H1 (cell line): Measurements from ENCODE around the gene PTGFR. TPM values are rescaled to one million over a fixed set of nuclear protein-coding genes. Genes with fewer than 3 reads are reported as not detected.

Source experiments
- CTCF ChIA-PET: fragments of 300-600 bp; sonication (Branson Sonifier 250); formaldehyde crosslinking; loops from one replicate; lab custom pipeline; 2021; ENCODE audit not compliant: partially characterized antibody; lab: Charles Lee
- POLR2A ChIA-PET: fragments of 300-600 bp; sonication (Branson Sonifier 250); formaldehyde crosslinking; loops from one replicate; lab custom pipeline; 2021; ENCODE audit warnings: inconsistent platforms; ENCODE audit not compliant: partially characterized antibody; lab: Charles Lee
- DNase-seq, 2 experiments: peaks; one replicate each; pipeline versions ENCODE4 v3.0.0 to v3.0.0-alpha.2; 2010 to 2022; ENCODE audit warnings: low spot score in 2 of 2, low read depth in 1 of 2, mixed read lengths in 1 of 2
- FAIRE-seq: peaks from 2 replicates; lab custom pipeline; 2011; peaks lifted over from hg19 to GRCh38; lab: Jason Lieb, UNC
- H2AFZ ChIP-seq: 2 replicates; pipeline ENCODE4 v1.8.1; 2012; ENCODE audit warnings: low read length, inconsistent platforms
- H2AK5ac ChIP-seq: 2 replicates; pipeline ENCODE4 v1.6.1; 2013; ENCODE audit warnings: low read depth, low read length
- H2BK120ac ChIP-seq: replicated peaks from 2 replicates; pipeline ENCODE3; 2013; ENCODE audit warnings: low read depth, low read length, inconsistent platforms
- H2BK12ac ChIP-seq: 2 replicates; pipeline ENCODE4 v1.6.1; 2013; ENCODE audit warnings: low read depth, low read length
- H2BK15ac ChIP-seq: 2 replicates; pipeline ENCODE4 v1.6.1; 2013; ENCODE audit warnings: low read length
- H2BK20ac ChIP-seq: 2 replicates; pipeline ENCODE4 v1.6.1; 2013; ENCODE audit warnings: low read length
- H2BK5ac ChIP-seq: 2 replicates; pipeline ENCODE4 v1.6.1; 2013; ENCODE audit warnings: low read depth, low read length
- H3K14ac ChIP-seq: 2 replicates; pipeline ENCODE4 v1.6.1; 2013; ENCODE audit warnings: inconsistent platforms; ENCODE audit not compliant: insufficient read length
- H3K18ac ChIP-seq: 2 replicates; pipeline ENCODE4 v1.6.1; 2013; ENCODE audit warnings: low read length; ENCODE audit errors: extremely low read depth
- H3K23ac ChIP-seq: 2 replicates; pipeline ENCODE4 v1.6.1; 2013; ENCODE audit warnings: inconsistent platforms; ENCODE audit not compliant: insufficient read length
- H3K23me2 ChIP-seq: 2 replicates; pipeline ENCODE4 v1.6.1; 2013; ENCODE audit warnings: low read depth, low read length
- H3K27ac ChIP-seq: 2 replicates; pipeline ENCODE4 v1.6.1; 2011; ENCODE audit warnings: low read depth, low read length, inconsistent platforms
- H3K27me3 ChIP-seq, 4 experiments: replicated peaks in 1 of 4; 1 replicate in 1 of 4; 2 replicates in 3 of 4; pipeline versions ENCODE4 v1.6.1 to v1.8.1; 2011 to 2013; ENCODE audit warnings: low read length in 3 of 4, mild to moderate bottlenecking in 3 of 4, inconsistent platforms in 2 of 4, mixed read lengths in 2 of 4, moderate library complexity in 1 of 4; ENCODE audit not compliant: control insufficient read depth in 3 of 4, insufficient read depth in 3 of 4; ENCODE audit errors: extremely low read depth in 1 of 4
- H3K36me3 ChIP-seq, 4 experiments: 2 replicates each; pipeline versions ENCODE4 v1.6.1 to v1.8.1; 2011 to 2013; ENCODE audit warnings: mild to moderate bottlenecking in 4 of 4, low read length in 3 of 4, moderate library complexity in 2 of 4, control low read depth in 1 of 4, inconsistent platforms in 1 of 4; ENCODE audit not compliant: insufficient read depth in 4 of 4, control insufficient read depth in 2 of 4
- H3K4ac ChIP-seq: replicated peaks from 2 replicates; pipeline ENCODE3; 2013; ENCODE audit warnings: low read length, low read depth, mixed read lengths, inconsistent platforms; ENCODE audit not compliant: insufficient read length
- H3K4me1 ChIP-seq, 4 experiments: replicated peaks in 1 of 4; 1 replicate in 1 of 4; 2 replicates in 3 of 4; pipeline versions ENCODE4 v1.6.1 to v1.8.1; 2011 to 2013; ENCODE audit warnings: low read length in 3 of 4, inconsistent platforms in 2 of 4, mixed read lengths in 1 of 4; ENCODE audit not compliant: insufficient read depth in 4 of 4, control insufficient read depth in 3 of 4
- H3K4me2 ChIP-seq, 2 experiments: 2 replicates each; pipeline versions ENCODE4 v1.6.1 to v1.8.1; 2011 to 2013; ENCODE audit warnings: low read depth in 2 of 2, low read length in 2 of 2, control low read depth in 1 of 2, inconsistent platforms in 1 of 2, mild to moderate bottlenecking in 1 of 2; ENCODE audit not compliant: insufficient read depth in 1 of 2
- H3K4me3 ChIP-seq, 4 experiments: fragments of 200-600, 300-600 bp in 1 of 4; sonication (generic), shearing (Covaris generic), sonication (Bioruptor Twin) in 1 of 4; 2 replicates each; pipeline versions ENCODE4 v1.5.1 to v1.8.1; 2011 to 2016; ENCODE audit warnings: low read length in 4 of 4, low read depth in 3 of 4, control low read depth in 2 of 4, inconsistent platforms in 2 of 4, mild to moderate bottlenecking in 2 of 4, mixed read lengths in 1 of 4, moderate library complexity in 1 of 4; ENCODE audit not compliant: insufficient read depth in 2 of 4; ENCODE audit errors: extremely low read depth in 1 of 4
- H3K56ac ChIP-seq: replicated peaks from 2 replicates; pipeline ENCODE3; 2013; ENCODE audit warnings: low read depth, mild to moderate bottlenecking, mixed read lengths, low read length, inconsistent platforms; ENCODE audit not compliant: insufficient read length
- H3K79me1 ChIP-seq: 2 replicates; pipeline ENCODE4 v1.6.1; 2013; ENCODE audit warnings: low read depth, low read length, control low read depth
- H3K79me2 ChIP-seq, 2 experiments: 2 replicates each; pipeline versions ENCODE4 v1.6.1 to v1.8.1; 2012 to 2013; ENCODE audit warnings: low read length in 2 of 2, mild to moderate bottlenecking in 2 of 2, inconsistent platforms in 1 of 2; ENCODE audit not compliant: insufficient read depth in 2 of 2, control insufficient read depth in 1 of 2
- H3K9ac ChIP-seq, 4 experiments: replicated peaks in 1 of 4; 1 replicate in 1 of 4; 2 replicates in 3 of 4; pipeline versions ENCODE4 v1.6.1 to v1.8.1; 2011 to 2013; ENCODE audit warnings: low read depth in 3 of 4, low read length in 3 of 4, control low read depth in 2 of 4, mild to moderate bottlenecking in 2 of 4, moderate library complexity in 2 of 4, inconsistent platforms in 1 of 4; ENCODE audit errors: extremely low read depth in 1 of 4
- H3K9me3 ChIP-seq, 2 experiments: 2 replicates each; pipeline versions ENCODE4 v1.6.1 to v1.8.1; 2012 to 2013; ENCODE audit warnings: mild to moderate bottlenecking in 2 of 2, moderate library complexity in 2 of 2, control low read depth in 1 of 2, inconsistent platforms in 1 of 2, low read depth in 1 of 2, low read length in 1 of 2, mixed read lengths in 1 of 2; ENCODE audit not compliant: insufficient read depth in 2 of 2
- H4K20me1 ChIP-seq, 2 experiments: replicated peaks in 1 of 2; 2 replicates each; pipeline versions ENCODE3 to v1.8.1; 2011 to 2013; ENCODE audit warnings: inconsistent platforms in 2 of 2, low read length in 2 of 2, mild to moderate bottlenecking in 1 of 2; ENCODE audit not compliant: insufficient read depth in 2 of 2, control insufficient read depth in 1 of 2
- H4K5ac ChIP-seq: 2 replicates; pipeline ENCODE4 v1.6.1; 2013; ENCODE audit warnings: low read length, low read depth, mixed read lengths, inconsistent platforms; ENCODE audit not compliant: insufficient read length
- H4K8ac ChIP-seq: 2 replicates; pipeline ENCODE4 v1.8.0; 2013; ENCODE audit warnings: mild to moderate bottlenecking, moderate library complexity, low read length, inconsistent platforms; ENCODE audit not compliant: insufficient read depth; ENCODE audit errors: extremely low read depth
- H4K91ac ChIP-seq: replicated peaks from 2 replicates; pipeline ENCODE3; 2013; ENCODE audit warnings: low read length, mixed read lengths, inconsistent platforms; ENCODE audit not compliant: insufficient read length
- SP2 ChIP-seq: IDR thresholded peaks from 2 replicates; pipeline ENCODE4 v1.6.1; 2012; ENCODE audit warnings: mild to moderate bottlenecking, low read length, inconsistent platforms
- WGBS, 2 experiments: shearing (Covaris generic) in 1 of 2; methylation state at CpG; one replicate each; pipeline versions ENCODE4 v1.1.6 to v1.1.7; 2013 to 2015; ENCODE audit warnings: low lambda C conversion rate in 2 of 2, mixed read lengths in 2 of 2, inconsistent platforms in 1 of 2, low coverage in 1 of 2, missing lambda C conversion rate in 1 of 2; ENCODE audit not compliant: insufficient replicate concordance in 2 of 2, insufficient coverage in 1 of 2, insufficient read length in 1 of 2; ENCODE audit errors: extremely low coverage in 1 of 2, missing lambda C conversion rate in 1 of 2; 5-methylcytosine and 5-hydroxymethylcytosine counted together
- polyA plus RNA-seq, 7 experiments: library from polyadenylated mRNA; depleted of rRNA in 3 of 7; stranded (reverse) in 5 of 7; unstranded in 2 of 7; fragments of >200 nt in 5 of 7; fragments of 200-250 nt in 2 of 7; gene quantifications; 1 replicate in 5 of 7; 2 replicates in 1 of 7; 4 replicates in 1 of 7; pipeline versions ENCODE4 v1.2.1 to v1.2.3, GENCODE V29; 2011 to 2013; ENCODE audit warnings: missing spikeins in 2 of 7, mixed read lengths in 2 of 7
- total RNA-seq: library from RNA; stranded (reverse); fragmentation: NEBNext Ultra II Directional; extraction: Animal tissue kit (Norgen Biotek cat#: 25700); gene quantifications from 2 replicates; pipeline ENCODE4 v1.2.1, GENCODE V29; 2021

PTGFR gene
- total and polyA plus RNA-seq, 2 of the 8 experiments (the other 6 are each of a cell fraction or from before 2014, with no cell fraction given), result 0.02 TPM; not detected in 1

DNA sequence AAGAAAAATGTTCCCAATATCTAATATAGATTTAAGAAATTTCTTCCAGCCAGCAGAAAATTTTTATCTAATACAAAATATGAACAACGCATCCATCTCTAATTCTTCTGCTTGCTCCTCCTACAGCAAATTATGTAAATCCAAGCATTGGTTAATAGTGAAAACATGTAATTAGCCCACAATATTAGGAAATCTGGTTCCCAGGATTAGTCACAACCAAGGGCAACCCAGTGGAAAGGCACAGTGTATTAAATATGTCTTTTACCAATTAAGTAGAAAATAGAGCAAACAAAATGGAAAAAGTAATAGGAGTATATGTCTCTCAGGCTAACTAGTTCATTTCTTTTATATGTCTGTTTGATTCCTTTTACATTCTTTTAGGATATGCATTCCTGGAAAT is 70.0 kb downstream of the PTGFR start:
- Histone ChIP-seq H4K20me1 (no peaks in the 10 kb centered on the region), H3K14ac (no peak overlapping the region), H3K4ac (no peak overlapping the region), H3K9ac (no peak overlapping the region), H3K56ac (no peak overlapping the region), H3K18ac (no peak overlapping the region), H2AK5ac (no peak overlapping the region), H3K27ac (no peak overlapping the region), H3K4me1 (no peaks in the 10 kb centered on the region)
- no peak for FAIRE-seq
- CTCF ChIA-PET, result interaction anchor here (0.6 to 1.1 kb wide), 3 partner anchors 9 to 227 kb away, joined by 3 to 4 read pairs (median 3); no protein-coding TSS in a partner anchor
- WGBS, 2 experiments, result 92% methylated on average over 1 of the region's 1 CpG; no CpG with 5 or more reads in 1 of the 2 experiments
- no peak for TF ChIP-seq SP2
- TF ChIP-seq, all 59 proteins: peak for 0
- no peak overlapping the region for H3K23ac ChIP-seq
- no peak overlapping the region for H2BK15ac ChIP-seq
- H3K4me2 ChIP-seq, result no peak overlapping the region
- H3K23me2 ChIP-seq, result no peaks in the 10 kb centered on the region
- H4K8ac ChIP-seq, result no peak overlapping the region
- H3K4me3 ChIP-seq, result no peak overlapping the region
- H4K91ac ChIP-seq, result no peak overlapping the region
- no peak overlapping the region for H2BK20ac ChIP-seq
- H2BK12ac ChIP-seq, result no peak overlapping the region
- H4K5ac ChIP-seq, result no peak overlapping the region
- no peaks in the 10 kb centered on the region for H3K79me1 ChIP-seq
- H3K36me3 ChIP-seq, result no peaks in the 10 kb centered on the region
- DNase-seq, result no peak
- no peak overlapping the region for H2AFZ ChIP-seq
- no peak overlapping the region for H2BK5ac ChIP-seq
- no peaks in the 10 kb centered on the region for H3K79me2 ChIP-seq
- POLR2A ChIA-PET, result no interaction called here
- no peaks in the 10 kb centered on the region for H3K9me3 ChIP-seq
- H3K27me3 ChIP-seq, result no peaks in the 10 kb centered on the region
- H2BK120ac ChIP-seq, result no peak overlapping the region
